ENCODE results near the gene ABCF2. TPM values are rescaled to one million over a fixed set of nuclear protein-coding genes. Genes with fewer than 3 reads are reported as not detected.

Gene ABCF2
- polyA plus RNA-seq, 1 of the 3 experiments (the other 2 are of a cell fraction) = 75.4 TPM

GRCh38 chr7:151206914-151207313 lies 20.1 kb downstream of the ABCF2 start (continued):
- TF ChIP-seq SIN3A (IDR thresholded peaks at IDR 0.05; ENCODE audit: borderline replicate concordance, low read depth, low read length) = no peak
- TF ChIP-seq NFIC (IDR thresholded peaks at IDR 0.05; ENCODE audit: borderline replicate concordance) = no peak
- TF ChIP-seq TCF12 (IDR thresholded peaks at IDR 0.05) = no peak
- no peak for TF ChIP-seq CHD2 (IDR thresholded peaks at IDR 0.05; ENCODE audit: low read length, partially characterized antibody)
- no peak for TF ChIP-seq USF1 (IDR thresholded peaks at IDR 0.05; ENCODE audit: borderline replicate concordance, low read depth)

- H3K27ac ChIP-seq (ENCODE audit: low read depth in 2 of 2, low read length in 1 of 2) = no peak overlapping the region
- H3K36me3 ChIP-seq (replicated peaks in 1 of 2; ENCODE audit: control insufficient read depth in 1 of 2, insufficient read depth in 2 of 2, low read length in 1 of 2) = no peaks in the 10 kb centered on the region
- TF ChIP-seq ELF1 (IDR thresholded peaks at IDR 0.05) (no peak), FOXM1 (IDR thresholded peaks at IDR 0.05; ENCODE audit: low read depth) (no peak), POLR2AphosphoS5 (IDR thresholded peaks at IDR 0.05; ENCODE audit: low read depth, low read length) (no peak), SMC3 (IDR thresholded peaks at IDR 0.05; ENCODE audit: low read depth, low read length) (no peak), MEF2A (IDR thresholded peaks at IDR 0.05; ENCODE audit: borderline replicate concordance, low read depth) (no peak)
- H3K4me3 ChIP-seq (ENCODE audit: low read depth in 2 of 2, low read length in 1 of 2) = no peak overlapping the region
- POLR2A ChIA-PET = interaction anchor here (1.0 kb wide), 1 partner anchor 21 kb away, joined by 3 read pairs; the partner anchor contains the start of gene ABCF2
- no peaks in the 10 kb centered on the region for H3K4me1 ChIP-seq (ENCODE audit: control insufficient read depth in 1 of 2, insufficient read depth in 2 of 2, low read depth in 1 of 2, low read length in 1 of 2)
- no peaks in the 10 kb centered on the region for H4K20me1 ChIP-seq (ENCODE audit: insufficient read depth)
- no peak overlapping the region for H3K4me2 ChIP-seq
- H3K79me2 ChIP-seq (ENCODE audit: insufficient read depth) = no peaks in the 10 kb centered on the region
- 55% methylated on average over 6 of the region's 6 CpGs for WGBS (ENCODE audit: low lambda C conversion rate)
- H3K9me3 ChIP-seq = no peaks in the 10 kb centered on the region
- H3K9ac ChIP-seq = no peak overlapping the region
- no peak overlapping the region for H2AFZ ChIP-seq (ENCODE audit: low read depth)
- H3K9me2 ChIP-seq = no peaks in the 10 kb centered on the region
- H3F3A ChIP-seq (replicated peaks; ENCODE audit: insufficient read depth) = no peaks in the 10 kb centered on the region
- peaks cover 60% of the 10 kb centered on the region for H3K27me3 ChIP-seq (ENCODE audit: insufficient read depth)
- DNase-seq = no peak
- CTCF ChIA-PET = interaction anchor here (0.9 to 1.7 kb wide), 3 partner anchors 9 to 121 kb away, joined by 3 to 4 read pairs (median 4); partner anchors contain the start of gene GBX1
Measured at GRCh38 chr7:151205730-151206129, 21.3 kb downstream of the ABCF2 start.

- Histone ChIP-seq H3K79me2 (ENCODE audit: insufficient read depth) (no peaks in the 10 kb centered on the region), H3F3A (replicated peaks; ENCODE audit: insufficient read depth) (no peaks in the 10 kb centered on the region), H3K27me3 (ENCODE audit: insufficient read depth) (peaks cover 61% of the 10 kb centered on the region), H3K4me1 (ENCODE audit: control insufficient read depth in 1 of 2, insufficient read depth in 2 of 2, low read depth in 1 of 2, low read length in 1 of 2) (no peaks in the 10 kb centered on the region), H3K9me3 (no peaks in the 10 kb centered on the region), H3K27ac (ENCODE audit: low read depth in 2 of 2, low read length in 1 of 2) (no peak overlapping the region), H3K4me3 (ENCODE audit: low read depth in 2 of 2, low read length in 1 of 2) (no peak overlapping the region), H4K20me1 (ENCODE audit: insufficient read depth) (no peaks in the 10 kb centered on the region), H3K36me3 (replicated peaks in 1 of 2; ENCODE audit: control insufficient read depth in 1 of 2, insufficient read depth in 2 of 2, low read length in 1 of 2) (no peaks in the 10 kb centered on the region), H2AFZ (ENCODE audit: low read depth) (no peak overlapping the region), H3K9me2 (no peaks in the 10 kb centered on the region), H3K9ac (no peak overlapping the region), H3K4me2 (no peak overlapping the region)
- DNase-seq = peak; percentile 48
- POLR2A ChIA-PET = interaction anchor here (0.5 kb wide), 1 partner anchor 16 kb away, joined by 3 read pairs; no protein-coding TSS in a partner anchor
- TF ChIP-seq CTCF (IDR thresholded peaks at IDR 0.05) (0 out of 2 replicates have a peak, but pooled peaks have one; percentile 10), RAD21 (IDR thresholded peaks at IDR 0.05; ENCODE audit: low read length) (no peak)
- CTCF ChIA-PET = interaction anchor here (0.8 to 1.7 kb wide), 6 partner anchors 37 to 119 kb away, joined by 3 to 5 read pairs (median 4); partner anchors contain the start of gene GBX1
- WGBS (ENCODE audit: low lambda C conversion rate) = 58% methylated on average over 48 of the region's 48 CpGs
Measured at GRCh38 chr7:151204383-151205032, 22.5 kb downstream of the ABCF2 start.

All from SK-N-SH (cell line).